Keratinocyte (primary cell): ENCODE measurements around the gene HNRNPDL. TPM values are rescaled to one million over a fixed set of nuclear protein-coding genes. Genes with fewer than 3 reads are reported as not detected.

ENCODE experiments used
- DNase-seq: peaks from one replicate; pipeline ENCODE4 v3.0.0-alpha.2; 2011; ENCODE audit warnings: low read depth, missing footprints, low spot score
- FAIRE-seq: peaks from 2 replicates; lab custom pipeline; 2011; peaks lifted over from hg19 to GRCh38; lab: Jason Lieb, UNC
- H2AFZ ChIP-seq: 2 replicates; pipeline ENCODE4 v1.6.0; 2012; ENCODE audit warnings: low read length, control low read depth, inconsistent platforms; ENCODE audit not compliant: control insufficient read depth
- H3K27ac ChIP-seq: 2 replicates; pipeline ENCODE4 v1.5.1; 2011; ENCODE audit warnings: low read length; ENCODE audit not compliant: control insufficient read depth, insufficient read depth
- H3K27me3 ChIP-seq: 3 replicates; pipeline ENCODE4 v1.6.0; 2011; ENCODE audit warnings: low read length; ENCODE audit not compliant: control insufficient read depth, insufficient read depth; ENCODE audit errors: extremely low read depth
- H3K36me3 ChIP-seq, 2 experiments: 2 replicates in 1 of 2; 3 replicates in 1 of 2; pipeline ENCODE4 v1.5.1; 2011; ENCODE audit warnings: low read length in 2 of 2, mild to moderate bottlenecking in 1 of 2; ENCODE audit not compliant: control insufficient read depth in 2 of 2, insufficient read depth in 2 of 2; ENCODE audit errors: extremely low read depth in 1 of 2
- H3K4me1 ChIP-seq: 3 replicates; pipeline ENCODE4 v1.5.1; 2011; ENCODE audit warnings: low read length; ENCODE audit not compliant: control insufficient read depth, insufficient read depth; ENCODE audit errors: extremely low read depth
- H3K4me2 ChIP-seq: 3 replicates; pipeline ENCODE4 v1.6.0; 2011; ENCODE audit warnings: low read depth, low read length; ENCODE audit not compliant: control insufficient read depth, insufficient read depth; ENCODE audit errors: extremely low read depth
- H3K4me3 ChIP-seq, 3 experiments: fragments of 200-600 bp in 1 of 3; sonication (generic) in 1 of 3; 2 replicates in 2 of 3; 3 replicates in 1 of 3; pipeline ENCODE4 v1.5.1; 2011 to 2016; ENCODE audit warnings: low read length in 3 of 3, mild to moderate bottlenecking in 3 of 3, control low read depth in 2 of 3, inconsistent platforms in 1 of 3, low read depth in 1 of 3, mixed read lengths in 1 of 3, mixed run types in 1 of 3, moderate library complexity in 1 of 3; ENCODE audit not compliant: control insufficient read depth in 2 of 3, insufficient read depth in 2 of 3; ENCODE audit errors: extremely low read depth in 1 of 3
- H3K79me2 ChIP-seq: 2 replicates; pipeline ENCODE4 v1.6.0; 2012; ENCODE audit warnings: low read length; ENCODE audit not compliant: control insufficient read depth, insufficient read depth
- H3K9ac ChIP-seq: 3 replicates; pipeline ENCODE4 v1.6.0; 2011; ENCODE audit warnings: low read length; ENCODE audit not compliant: control insufficient read depth, insufficient read depth; ENCODE audit errors: extremely low read depth
- H3K9me1 ChIP-seq: 3 replicates; pipeline ENCODE4 v1.6.0; 2011; ENCODE audit warnings: low read length; ENCODE audit not compliant: control insufficient read depth, insufficient read depth; ENCODE audit errors: extremely low read depth
- H3K9me3 ChIP-seq: 2 replicates; pipeline ENCODE4 v1.5.1; 2012; ENCODE audit warnings: low read depth, low read length; ENCODE audit not compliant: control insufficient read depth
- H4K20me1 ChIP-seq: 3 replicates; pipeline ENCODE4 v1.6.0; 2011; ENCODE audit warnings: low read length; ENCODE audit not compliant: control insufficient read depth, insufficient read depth; ENCODE audit errors: extremely low read depth
- CTCF ChIP-seq, 3 experiments: IDR thresholded peaks in 1 of 3; conservative IDR thresholded peaks in 1 of 3; optimal IDR thresholded peaks in 1 of 3; 2 replicates in 2 of 3; 3 replicates in 1 of 3; pipeline versions ENCODE3 to v1.5.1; 2011; ENCODE audit warnings: low read length in 3 of 3, mild to moderate bottlenecking in 3 of 3, moderate library complexity in 2 of 3, control low read depth in 1 of 3, inconsistent platforms in 1 of 3; ENCODE audit not compliant: insufficient read depth in 2 of 3; ENCODE audit errors: extremely low read depth in 1 of 3
- EZH2 ChIP-seq: IDR thresholded peaks from one replicate; pipeline ENCODE4 v1.6.1; 2012; ENCODE audit warnings: inconsistent platforms, mild to moderate bottlenecking, low read length, moderate library complexity
- dilution Hi-C: fragments of 300-500 bp; cut with MboI; formaldehyde crosslinking; loops from one replicate; pipeline ENCODE4 v1.7.0; 2020; ENCODE audit warnings: low sequenced_read_pairs; ENCODE audit not compliant: extremely low pct_ligation_motif_present
- polyA plus RNA-seq, 5 experiments: library from polyadenylated mRNA; depleted of rRNA in 3 of 5; stranded (reverse) in 3 of 5; stranded (forward) in 1 of 5; unstranded in 1 of 5; fragments of >200 nt; gene quantifications; 1 replicate in 1 of 5; 2 replicates in 3 of 5; 3 replicates in 1 of 5; pipeline versions ENCODE4 v1.2.1 to v1.2.3, GENCODE V29; 2011 to 2012; ENCODE audit warnings: missing spikeins in 2 of 5, low read depth in 1 of 5, low replicate concordance in 1 of 5

Gene HNRNPDL
- polyA plus RNA-seq, 1 donor (not counting 4 experiments of a cell fraction or from before 2014, with no cell fraction given), result 292 TPM

GRCh38 chr4:82376109-82376508 is 54.2 kb downstream of the HNRNPDL start:
- Histone ChIP-seq H3K79me2 (peaks cover 41% of the 10 kb centered on the region), H3K4me2 (peak overlapping the region; percentile 67), H3K27ac (no peak overlapping the region), H3K9ac (no peak overlapping the region), H2AFZ (no peak overlapping the region), H3K9me3 (no peaks in the 10 kb centered on the region), H4K20me1 (peaks cover 8% of the 10 kb centered on the region), H3K4me3 (no peak overlapping the region), H3K36me3 (peaks cover 1 to 10% of the 10 kb centered on the region in 2 experiments), H3K9me1 (no peaks in the 10 kb centered on the region), H3K4me1 (peaks cover 16% of the 10 kb centered on the region), H3K27me3 (no peaks in the 10 kb centered on the region)
- DNase-seq, result no peak
- no peak for FAIRE-seq
- dilution Hi-C loops, result no loop called here
- no peak for TF ChIP-seq CTCF (optimal IDR thresholded peaks at IDR 0.05 in 1 of 3, IDR thresholded peaks at IDR 0.05 in 1 of 3, conservative IDR thresholded peaks at IDR 0.05 in 1 of 3; ENCODE audit: extremely low read depth in 1 of 3, insufficient read depth in 2 of 3, low read length in 3 of 3)
- no peak for TF ChIP-seq EZH2

- peak within 1 kb of the TSS; percentile 97 for H3K4me2 ChIP-seq
- TF ChIP-seq EZH2 (no peak), CTCF (optimal IDR thresholded peaks at IDR 0.05 in 1 of 3, IDR thresholded peaks at IDR 0.05 in 1 of 3, conservative IDR thresholded peaks at IDR 0.05 in 1 of 3; ENCODE audit: extremely low read depth in 1 of 3, insufficient read depth in 2 of 3, low read length in 3 of 3) (no peak)
- no peaks in the 10 kb centered on the region for H3K9me3 ChIP-seq
- H3K36me3 ChIP-seq, result peaks cover 3 to 22% of the 10 kb centered on the region in 2 experiments
- peaks cover 62% of the 10 kb centered on the region for H3K79me2 ChIP-seq
- peak within 1 kb of the TSS; percentile 90 to 99 (median 98) for H3K4me3 ChIP-seq
- no peaks in the 10 kb centered on the region for H3K27me3 ChIP-seq
- DNase-seq (peak; percentile 97), FAIRE-seq (peak; percentile 79)
- H3K27ac ChIP-seq, result peak within 1 kb of the TSS; percentile 99
- dilution Hi-C loops, result no loop called here
- H3K9me1 ChIP-seq, result no peaks in the 10 kb centered on the region
- peaks cover 26% of the 10 kb centered on the region for H4K20me1 ChIP-seq
- peak within 1 kb of the TSS; percentile 99 for H3K9ac ChIP-seq
- peaks cover 21% of the 10 kb centered on the region for H3K4me1 ChIP-seq
- H2AFZ ChIP-seq, result peak within 1 kb of the TSS; percentile 81
Measured at GRCh38 chr4:82373816-82374625, 56.2 kb downstream of the HNRNPDL start, which contains the start of gene HNRNPD. Gene HNRNPD (minus strand): TSS chr4:82373991. CDS start chr4:82373678, 313 bp downstream.
